ENCODE data around the gene RSAD2. TPM values are rescaled to one million over a fixed set of nuclear protein-coding genes. Genes with fewer than 3 reads are reported as not detected.

RSAD2 gene
- total and polyA plus RNA-seq, 2 donors (not counting 1 experiment from before 2014, with no cell fraction given), result 0.81 to 1.5 TPM

- intact Hi-C loops (cut with micrococcal nuclease), result no loop called here
- Mint-ChIP-seq H3K4me3 (no peak overlapping the region), H3K27me3 (peaks cover 8% of the 10 kb centered on the region), H3K4me1 (peaks cover 14% of the 10 kb centered on the region), H3K9me3 (ENCODE audit: insufficient read depth) (no peaks in the 10 kb centered on the region), H3K27ac (no peak overlapping the region)
- Histone ChIP-seq H3K27ac (ENCODE audit: low read length in 2 of 2) (no peak overlapping the region), H2AFZ (ENCODE audit: insufficient read depth, low read depth, low read length, poor library complexity, severe bottlenecking) (no peak overlapping the region), H3K27me3 (replicated peaks in 1 of 4; ENCODE audit: control extremely low read depth in 1 of 4, control insufficient read depth in 3 of 4, insufficient read depth in 4 of 4, low read length in 3 of 4) (peaks cover 0 to 13% (median 3%) of the 10 kb centered on the region in 4 experiments), H4K20me1 (ENCODE audit: control insufficient read depth, insufficient read depth, low read length, poor library complexity, severe bottlenecking) (no peaks in the 10 kb centered on the region), H3K79me2 (ENCODE audit: control insufficient read depth, insufficient read depth, low read length) (peaks cover 4% of the 10 kb centered on the region), H3K4me3 (ENCODE audit: control extremely low read depth in 1 of 5, extremely low read depth in 1 of 5, insufficient read depth in 1 of 5, low read depth in 2 of 5, low read length in 4 of 5) (no peak overlapping the region), H3K36me3 (replicated peaks in 1 of 2; ENCODE audit: control extremely low read depth in 1 of 2, control insufficient read depth in 1 of 2, extremely low read depth in 1 of 2, insufficient read depth in 2 of 2, low read length in 1 of 2) (no peaks in the 10 kb centered on the region), H3K4me1 (ENCODE audit: control insufficient read depth in 2 of 2, insufficient read depth in 2 of 2, low read length in 2 of 2) (peaks cover 7 to 18% of the 10 kb centered on the region in 2 donors), H3K9me3 (ENCODE audit: control extremely low read depth in 1 of 3, control insufficient read depth in 2 of 3, insufficient read depth in 1 of 3, low read length in 2 of 3) (peaks cover 0 to 9% (median 0%) of the 10 kb centered on the region in 3 donors), H3K4me2 (replicated peaks; ENCODE audit: low read depth, low read length, poor library complexity, severe bottlenecking) (no peak overlapping the region), H3K9ac (ENCODE audit: low read length) (no peak overlapping the region)
- WGBS (ENCODE audit: insufficient coverage), result 89% methylated on average over 11 of the region's 11 CpGs
- no peak for ATAC-seq (ENCODE audit: low read depth)
- no peak for DNase-seq
- POLR2A ChIA-PET, result interaction anchor here (0.6 kb wide), 1 partner anchor 92 kb away, joined by 3 read pairs; no protein-coding TSS in a partner anchor
- TF ChIP-seq, protein P1, sequence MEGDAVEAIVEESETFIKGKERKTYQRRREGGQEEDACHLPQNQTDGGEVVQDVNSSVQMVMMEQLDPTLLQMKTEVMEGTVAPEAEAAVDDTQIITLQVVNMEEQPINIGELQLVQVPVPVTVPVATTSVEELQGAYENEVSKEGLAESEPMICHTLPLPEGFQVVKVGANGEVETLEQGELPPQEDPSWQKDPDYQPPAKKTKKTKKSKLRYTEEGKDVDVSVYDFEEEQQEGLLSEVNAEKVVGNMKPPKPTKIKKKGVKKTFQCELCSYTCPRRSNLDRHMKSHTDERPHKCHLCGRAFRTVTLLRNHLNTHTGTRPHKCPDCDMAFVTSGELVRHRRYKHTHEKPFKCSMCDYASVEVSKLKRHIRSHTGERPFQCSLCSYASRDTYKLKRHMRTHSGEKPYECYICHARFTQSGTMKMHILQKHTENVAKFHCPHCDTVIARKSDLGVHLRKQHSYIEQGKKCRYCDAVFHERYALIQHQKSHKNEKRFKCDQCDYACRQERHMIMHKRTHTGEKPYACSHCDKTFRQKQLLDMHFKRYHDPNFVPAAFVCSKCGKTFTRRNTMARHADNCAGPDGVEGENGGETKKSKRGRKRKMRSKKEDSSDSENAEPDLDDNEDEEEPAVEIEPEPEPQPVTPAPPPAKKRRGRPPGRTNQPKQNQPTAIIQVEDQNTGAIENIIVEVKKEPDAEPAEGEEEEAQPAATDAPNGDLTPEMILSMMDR (IDR thresholded peaks at IDR 0.05), result no peak
- TF ChIP-seq EZH2 (IDR thresholded peaks at IDR 0.05; ENCODE audit: borderline replicate concordance, insufficient read depth, low read depth, low read length, poor library complexity, severe bottlenecking), result no peak
- CTCF ChIA-PET, result interaction anchor here (1.2 to 1.7 kb wide), 3 partner anchors 8 to 123 kb away, joined by 3 to 4 read pairs (median 3); no protein-coding TSS in a partner anchor
Observed at GRCh38 chr2:6921321-6921922, 43.8 kb downstream of the RSAD2 start.

DNA sequence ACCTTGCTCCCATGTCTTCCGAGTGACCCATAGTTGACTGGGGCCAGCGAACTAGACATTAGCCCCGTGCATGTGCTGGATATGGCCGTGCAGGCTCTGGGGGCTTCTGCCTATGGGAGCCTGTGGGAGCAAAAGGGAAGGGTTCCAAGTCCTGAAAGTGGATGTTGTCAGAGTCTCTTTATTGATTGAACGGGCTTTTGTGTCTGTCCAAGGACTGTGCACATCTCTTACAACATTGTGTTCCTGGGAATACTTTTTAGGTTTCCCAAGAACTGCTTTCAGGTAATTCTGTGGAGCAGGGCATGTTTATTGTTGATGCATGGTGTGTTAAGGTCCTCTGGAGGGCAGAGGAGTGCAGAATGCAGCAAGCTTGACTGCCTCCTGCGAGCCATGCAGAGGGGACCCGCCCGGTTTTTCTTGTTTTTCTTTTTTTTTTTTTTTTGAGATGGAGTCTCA is 44.7 kb downstream of the RSAD2 start:
- no peak overlapping the region for H2AFZ ChIP-seq (ENCODE audit: insufficient read depth, low read depth, low read length, poor library complexity, severe bottlenecking)
- Mint-ChIP-seq H3K9me3 (ENCODE audit: insufficient read depth) (no peaks in the 10 kb centered on the region), H3K4me3 (no peak overlapping the region), H3K27ac (no peak overlapping the region), H3K4me1 (peaks cover 14% of the 10 kb centered on the region), H3K27me3 (peaks cover 8% of the 10 kb centered on the region)
- peaks cover 4% of the 10 kb centered on the region for H3K79me2 ChIP-seq (ENCODE audit: control insufficient read depth, insufficient read depth, low read length)
- H3K27me3 ChIP-seq (replicated peaks in 1 of 4; ENCODE audit: control extremely low read depth in 1 of 4, control insufficient read depth in 3 of 4, insufficient read depth in 4 of 4, low read length in 3 of 4), result peaks cover 0 to 10% (median 3%) of the 10 kb centered on the region in 4 experiments
- no peak overlapping the region for H3K4me2 ChIP-seq (replicated peaks; ENCODE audit: low read depth, low read length, poor library complexity, severe bottlenecking)
- CTCF ChIA-PET, result interaction anchor here (1.2 kb wide), 1 partner anchor 122 kb away, joined by 3 read pairs; no protein-coding TSS in a partner anchor
- no peak overlapping the region for H3K9ac ChIP-seq (ENCODE audit: low read length)
- intact Hi-C loops (cut with micrococcal nuclease), result no loop called here
- ATAC-seq (ENCODE audit: low read depth) (no peak), DNase-seq (no peak)
- POLR2A ChIA-PET, result no interaction called here
- H4K20me1 ChIP-seq (ENCODE audit: control insufficient read depth, insufficient read depth, low read length, poor library complexity, severe bottlenecking), result no peaks in the 10 kb centered on the region
- TF ChIP-seq EZH2 (IDR thresholded peaks at IDR 0.05; ENCODE audit: borderline replicate concordance, insufficient read depth, low read depth, low read length, poor library complexity, severe bottlenecking), result no peak
- TF ChIP-seq, protein P1 (IDR thresholded peaks at IDR 0.05), result no peak
- 98% methylated on average over 5 of the region's 8 CpGs for WGBS (ENCODE audit: insufficient coverage)
- H3K27ac ChIP-seq (ENCODE audit: low read length in 2 of 2), result no peak overlapping the region
- H3K4me3 ChIP-seq (ENCODE audit: control extremely low read depth in 1 of 5, extremely low read depth in 1 of 5, insufficient read depth in 1 of 5, low read depth in 2 of 5, low read length in 4 of 5), result no peak overlapping the region
- H3K36me3 ChIP-seq (replicated peaks in 1 of 2; ENCODE audit: control extremely low read depth in 1 of 2, control insufficient read depth in 1 of 2, extremely low read depth in 1 of 2, insufficient read depth in 2 of 2, low read length in 1 of 2), result no peaks in the 10 kb centered on the region
- H3K4me1 ChIP-seq (ENCODE audit: control insufficient read depth in 2 of 2, insufficient read depth in 2 of 2, low read length in 2 of 2), result peaks cover 5 to 13% of the 10 kb centered on the region in 2 donors
- peaks cover 0 to 7% (median 0%) of the 10 kb centered on the region in 3 donors for H3K9me3 ChIP-seq (ENCODE audit: control extremely low read depth in 1 of 3, control insufficient read depth in 2 of 3, insufficient read depth in 1 of 3, low read length in 2 of 3)
